Endothelial cell of umbilical vein (primary cell): ENCODE measurements around the gene PPM1F. TPM values are rescaled to one million over a fixed set of nuclear protein-coding genes. Genes with fewer than 3 reads are reported as not detected.
"Not testable (repeated sequence)": the region's sequence is repeated elsewhere in the genome, so short reads cannot be mapped to it uniquely, and the experiment has no call there.

Source experiments
- BruUV-seq: library from RNA; stranded (reverse); fragments of 400-500 nt; replicated peaks from 2 replicates; lab custom pipeline; 2021; lab: Mats Ljungman, UMichigan
- CTCF ChIA-PET: fragments of 300-600, 350-600 bp; sonication (Branson Sonifier 250); formaldehyde crosslinking; loops from one replicate; lab custom pipeline; 2021; ENCODE audit warnings: antibody characterized with exemption, inconsistent platforms; lab: Charles Lee
- POLR2A ChIA-PET: fragments of 300-600, 350-600 bp; sonication (Branson Sonifier 250); formaldehyde crosslinking; loops from one replicate; lab custom pipeline; 2021; ENCODE audit warnings: antibody characterized with exemption, inconsistent platforms; lab: Charles Lee
- DNase-seq: peaks from one replicate; pipeline ENCODE4 v3.0.0-alpha.2; 2011; ENCODE audit warnings: low read depth, low spot score
- FAIRE-seq: peaks from 2 replicates; lab custom pipeline; 2011; peaks lifted over from hg19 to GRCh38; lab: Jason Lieb, UNC
- H2AFZ ChIP-seq: 2 replicates; pipeline ENCODE4 v1.6.0; 2012; ENCODE audit warnings: low read depth, low read length, control low read depth, inconsistent platforms
- H3K27ac ChIP-seq: 2 replicates; pipeline ENCODE4 v1.5.1; 2011; ENCODE audit warnings: low read depth, mild to moderate bottlenecking, control low read depth, low read length, moderate library complexity; ENCODE audit not compliant: insufficient read depth
- H3K27me3 ChIP-seq, 2 experiments: 2 replicates each; pipeline versions ENCODE4 v1.6.0 to v1.6.1; 2011; ENCODE audit warnings: low read length in 2 of 2, mixed read lengths in 1 of 2; ENCODE audit not compliant: control insufficient read depth in 2 of 2, insufficient read depth in 2 of 2
- H3K36me3 ChIP-seq, 2 experiments: 2 replicates in 1 of 2; 3 replicates in 1 of 2; pipeline ENCODE4 v1.5.1; 2011; ENCODE audit warnings: low read length in 2 of 2, mild to moderate bottlenecking in 1 of 2, moderate library complexity in 1 of 2; ENCODE audit not compliant: control insufficient read depth in 2 of 2, insufficient read depth in 2 of 2; ENCODE audit errors: extremely low read depth in 1 of 2
- H3K4me1 ChIP-seq: 3 replicates; pipeline ENCODE4 v1.5.1; 2011; ENCODE audit warnings: mild to moderate bottlenecking, low read length; ENCODE audit not compliant: control insufficient read depth, insufficient read depth; ENCODE audit errors: extremely low read depth
- H3K4me2 ChIP-seq: 2 replicates; pipeline ENCODE4 v1.6.1; 2011; ENCODE audit warnings: low read length, control low read depth, mixed read lengths; ENCODE audit not compliant: insufficient read depth
- H3K4me3 ChIP-seq, 3 experiments: fragments of 200-600 bp in 1 of 3; sonication (generic), shearing (Covaris generic) in 1 of 3; replicated peaks in 1 of 3; 2 replicates each; pipeline ENCODE4 v1.5.1; 2011 to 2016; ENCODE audit warnings: control low read depth in 3 of 3, low read length in 3 of 3, mild to moderate bottlenecking in 2 of 3, inconsistent platforms in 1 of 3, low read depth in 1 of 3, moderate library complexity in 1 of 3; ENCODE audit not compliant: insufficient read depth in 1 of 3
- H3K79me2 ChIP-seq: 2 replicates; pipeline ENCODE4 v1.6.0; 2012; ENCODE audit warnings: low read length, inconsistent platforms; ENCODE audit not compliant: control insufficient read depth, insufficient read depth
- H3K9ac ChIP-seq: replicated peaks from 2 replicates; pipeline ENCODE3; 2011; ENCODE audit warnings: low read length, control low read depth; ENCODE audit not compliant: insufficient read depth; ENCODE audit errors: extremely low read depth
- H3K9me1 ChIP-seq: replicated peaks from 3 replicates; pipeline ENCODE4 v1.6.0; 2011; ENCODE audit warnings: mild to moderate bottlenecking, low read length; ENCODE audit not compliant: control insufficient read depth, insufficient read depth; ENCODE audit errors: extremely low read depth
- H3K9me3 ChIP-seq: replicated peaks from 2 replicates; pipeline ENCODE4 v1.5.1; 2012; ENCODE audit warnings: low read length, inconsistent platforms; ENCODE audit not compliant: control insufficient read depth, insufficient read depth
- H4K20me1 ChIP-seq: replicated peaks from 2 replicates; pipeline ENCODE3; 2011; ENCODE audit warnings: mild to moderate bottlenecking, low read length; ENCODE audit not compliant: control insufficient read depth, insufficient read depth; ENCODE audit errors: extremely low read depth
- EZH2 ChIP-seq: IDR thresholded peaks from 2 replicates; pipeline ENCODE4 v1.6.1; 2012; ENCODE audit warnings: borderline replicate concordance, low read depth, mild to moderate bottlenecking, moderate library complexity, low read length, inconsistent platforms; ENCODE audit not compliant: severe bottlenecking
- FOS ChIP-seq: IDR thresholded peaks from 2 replicates; pipeline ENCODE4 v1.6.1; 2011; ENCODE audit warnings: mild to moderate bottlenecking, low read length, moderate library complexity, borderline replicate concordance; ENCODE audit not compliant: insufficient read depth
- GATA2 ChIP-seq: IDR thresholded peaks from 2 replicates; pipeline ENCODE4 v1.7.0; 2011; ENCODE audit warnings: low read depth, mild to moderate bottlenecking, moderate library complexity, mixed read lengths, low read length; ENCODE audit not compliant: insufficient read length, insufficient read depth
- JUN ChIP-seq: IDR thresholded peaks from 2 replicates; pipeline ENCODE4 v1.6.1; 2011; ENCODE audit warnings: borderline replicate concordance, low read depth; ENCODE audit not compliant: insufficient read length, insufficient read depth
- MYC ChIP-seq: IDR thresholded peaks from one replicate; pipeline ENCODE4 v1.6.1; 2011; ENCODE audit warnings: mild to moderate bottlenecking, low read depth, low read length
- POLR2A ChIP-seq: IDR thresholded peaks from 2 replicates; pipeline ENCODE4 v1.6.1; 2012; ENCODE audit warnings: low read depth, mild to moderate bottlenecking, control low read depth, low read length
- POLR2AphosphoS5 ChIP-seq: IDR thresholded peaks from 2 replicates; pipeline ENCODE4 v1.6.1; 2012; ENCODE audit warnings: low read depth, mild to moderate bottlenecking, control low read depth, low read length, moderate library complexity; ENCODE audit not compliant: insufficient read depth
- dilution Hi-C: fragments of 300-500 bp; cut with MboI; formaldehyde crosslinking; loops from one replicate; pipeline ENCODE4 v1.15.0; 2019; ENCODE audit warnings: low sequenced_read_pairs; ENCODE audit not compliant: extremely low pct_ligation_motif_present
- intact Hi-C: fragments of 100-400 bp; cut with micrococcal nuclease; formaldehyde crosslinking; loops from one replicate; pipeline ENCODE4 v1.10.0; 2022
- polyA plus RNA-seq, 4 experiments: library from polyadenylated mRNA; depleted of rRNA in 3 of 4; stranded (reverse) in 3 of 4; unstranded in 1 of 4; fragments of >200 nt; gene quantifications; 2 replicates each; pipeline versions ENCODE4 v1.2.1 to v1.2.3, GENCODE V29; 2011 to 2012; ENCODE audit warnings: missing spikeins in 1 of 4
- total RNA-seq: library from RNA; stranded (reverse); gene quantifications from 2 replicates; pipeline ENCODE4 v1.2.3, GENCODE V29; 2021
- TF ChIP-seq, protein P1 (sequence below): IDR thresholded peaks from 2 replicates; pipeline ENCODE4 v1.6.1; 2011; ENCODE audit not compliant: insufficient read depth, insufficient read length
- TF ChIP-seq, protein P2 (sequence below), 2 donors: IDR thresholded peaks; 1 replicate in 1 of 2; 2 replicates in 1 of 2; pipeline ENCODE4 v1.5.1; 2011; ENCODE audit warnings: low read length in 2 of 2, mild to moderate bottlenecking in 2 of 2, moderate library complexity in 2 of 2, control low read depth in 1 of 2, inconsistent platforms in 1 of 2, low read depth in 1 of 2; ENCODE audit not compliant: insufficient read depth in 1 of 2; ENCODE audit errors: extremely low read depth in 1 of 2

PPM1F gene
- total and polyA plus RNA-seq, 2 donors (not counting 3 experiments of a cell fraction or from before 2014, with no cell fraction given) = 107 to 178 TPM

DNA sequence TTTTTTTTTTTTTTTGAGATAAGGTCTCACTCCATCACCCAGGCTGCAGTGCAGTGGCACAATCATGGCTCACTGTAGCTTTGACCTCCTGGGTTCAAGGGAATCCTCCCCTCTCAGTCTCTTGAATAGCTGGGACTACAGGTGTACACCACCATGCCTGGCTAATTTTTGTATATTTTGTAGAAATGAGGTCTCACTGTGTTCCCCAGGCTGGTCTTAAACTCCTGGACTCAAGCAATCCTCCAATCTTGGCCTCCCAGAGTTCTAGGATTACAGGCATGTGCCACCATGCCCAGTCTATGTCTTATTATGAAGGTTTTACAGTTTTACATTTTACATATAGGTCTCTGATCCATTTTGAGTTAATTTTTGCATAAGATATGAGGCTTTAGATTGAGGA lies 64.8 kb downstream of the PPM1F start:
- no TSS peak for BruUV-seq
- H3K27ac ChIP-seq = no peak overlapping the region
- H3K36me3 ChIP-seq = no peaks in the 10 kb centered on the region
- dilution Hi-C loops = no loop called here
- H3K9ac ChIP-seq = no peak overlapping the region
- H3K9me3 ChIP-seq = no peaks in the 10 kb centered on the region
- H3K27me3 ChIP-seq = no peaks in the 10 kb centered on the region
- no peaks in the 10 kb centered on the region for H3K79me2 ChIP-seq
- H3K4me1 ChIP-seq = no peaks in the 10 kb centered on the region
- POLR2A ChIA-PET = no interaction called here
- H3K4me3 ChIP-seq = no peak overlapping the region
- FAIRE-seq = no peak
- H4K20me1 ChIP-seq = no peaks in the 10 kb centered on the region
- no peak overlapping the region for H2AFZ ChIP-seq
- H3K4me2 ChIP-seq = no peak overlapping the region
- H3K9me1 ChIP-seq = no peaks in the 10 kb centered on the region
- DNase-seq = no peak
- CTCF ChIA-PET = interaction anchor here (0.7 to 1.2 kb wide), 2 partner anchors 9 to 80 kb away, joined by 4 read pairs; no protein-coding TSS in a partner anchor
- intact Hi-C loops = no loop called here
- TF ChIP-seq EZH2 (no peak), POLR2AphosphoS5 (no peak), POLR2A (no peak), MYC (no peak), GATA2 (no peak), JUN (no peak), FOS (no peak)
- TF ChIP-seq, protein P1, sequence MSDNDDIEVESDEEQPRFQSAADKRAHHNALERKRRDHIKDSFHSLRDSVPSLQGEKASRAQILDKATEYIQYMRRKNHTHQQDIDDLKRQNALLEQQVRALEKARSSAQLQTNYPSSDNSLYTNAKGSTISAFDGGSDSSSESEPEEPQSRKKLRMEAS = no peak
- TF ChIP-seq, protein P2, sequence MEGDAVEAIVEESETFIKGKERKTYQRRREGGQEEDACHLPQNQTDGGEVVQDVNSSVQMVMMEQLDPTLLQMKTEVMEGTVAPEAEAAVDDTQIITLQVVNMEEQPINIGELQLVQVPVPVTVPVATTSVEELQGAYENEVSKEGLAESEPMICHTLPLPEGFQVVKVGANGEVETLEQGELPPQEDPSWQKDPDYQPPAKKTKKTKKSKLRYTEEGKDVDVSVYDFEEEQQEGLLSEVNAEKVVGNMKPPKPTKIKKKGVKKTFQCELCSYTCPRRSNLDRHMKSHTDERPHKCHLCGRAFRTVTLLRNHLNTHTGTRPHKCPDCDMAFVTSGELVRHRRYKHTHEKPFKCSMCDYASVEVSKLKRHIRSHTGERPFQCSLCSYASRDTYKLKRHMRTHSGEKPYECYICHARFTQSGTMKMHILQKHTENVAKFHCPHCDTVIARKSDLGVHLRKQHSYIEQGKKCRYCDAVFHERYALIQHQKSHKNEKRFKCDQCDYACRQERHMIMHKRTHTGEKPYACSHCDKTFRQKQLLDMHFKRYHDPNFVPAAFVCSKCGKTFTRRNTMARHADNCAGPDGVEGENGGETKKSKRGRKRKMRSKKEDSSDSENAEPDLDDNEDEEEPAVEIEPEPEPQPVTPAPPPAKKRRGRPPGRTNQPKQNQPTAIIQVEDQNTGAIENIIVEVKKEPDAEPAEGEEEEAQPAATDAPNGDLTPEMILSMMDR (IDR thresholded peaks at IDR 0.05; ENCODE audit: extremely low read depth in 1 of 2, insufficient read depth in 1 of 2, low read depth in 1 of 2, low read length in 2 of 2) = no peak

DNA sequence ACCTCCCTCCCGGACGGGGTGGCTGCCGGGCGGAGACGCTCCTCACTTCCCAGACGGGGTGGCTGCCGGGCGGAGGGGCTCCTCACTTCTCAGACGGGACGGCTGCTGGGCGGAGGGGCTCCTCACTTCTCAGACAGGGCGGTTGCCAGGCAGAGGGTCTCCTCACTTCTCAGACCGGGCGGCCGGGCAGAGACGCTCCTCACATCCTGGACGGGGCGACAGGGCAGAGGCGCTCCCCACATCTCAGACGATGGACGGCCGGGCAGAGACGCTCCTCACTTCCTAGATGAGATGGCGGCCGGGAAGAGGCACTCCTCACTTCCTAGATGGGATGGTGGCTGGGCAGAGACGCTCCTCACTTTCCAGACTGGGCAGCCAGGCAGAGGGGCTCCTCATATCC lies 68.7 kb downstream of the PPM1F start:
- H3K27ac ChIP-seq, H2AFZ ChIP-seq, CTCF ChIA-PET, POLR2A ChIA-PET, DNase-seq, H3K79me2 ChIP-seq, H3K4me2 ChIP-seq, H3K4me3 ChIP-seq, H3K36me3 ChIP-seq, H3K9me3 ChIP-seq, intact Hi-C loops, H3K27me3 ChIP-seq, BruUV-seq, H3K9ac ChIP-seq, dilution Hi-C loops, FAIRE-seq, H3K4me1 ChIP-seq, H3K9me1 ChIP-seq, H4K20me1 ChIP-seq: not testable (repeated sequence)

DNA sequence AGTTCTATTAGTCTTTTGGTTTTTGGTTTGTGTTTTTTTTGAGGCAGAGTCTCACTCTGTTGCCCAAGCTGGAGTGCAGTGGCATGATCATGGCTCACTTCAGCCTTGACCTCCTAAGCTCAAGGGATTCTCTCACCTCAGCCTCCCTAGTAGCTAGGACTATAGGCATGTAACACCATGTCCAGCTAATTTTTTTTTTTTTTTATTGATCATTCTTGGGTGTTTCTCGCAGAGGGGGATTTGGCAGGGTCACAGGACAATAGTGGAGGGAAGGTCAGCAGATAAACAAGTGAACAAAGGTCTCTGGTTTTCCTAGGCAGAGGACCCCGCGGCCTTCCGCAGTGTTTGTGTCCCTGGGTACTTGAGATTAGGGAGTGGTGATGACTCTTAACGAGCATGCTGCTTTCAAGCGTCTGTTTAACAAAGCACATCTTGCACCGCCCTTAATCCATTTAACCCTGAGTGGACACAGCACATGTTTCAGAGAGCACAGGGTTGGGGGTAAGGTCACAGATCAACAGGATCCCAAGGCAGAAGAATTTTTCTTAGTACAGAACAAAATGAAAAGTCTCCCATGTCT lies 69.8 kb downstream of the PPM1F start:
- H3K79me2 ChIP-seq, H4K20me1 ChIP-seq, H3K9me3 ChIP-seq, H3K36me3 ChIP-seq, H2AFZ ChIP-seq, H3K27me3 ChIP-seq, H3K4me2 ChIP-seq, intact Hi-C loops, POLR2A ChIA-PET, dilution Hi-C loops, FAIRE-seq, DNase-seq, H3K4me3 ChIP-seq, CTCF ChIA-PET, H3K4me1 ChIP-seq, H3K9ac ChIP-seq, BruUV-seq, H3K27ac ChIP-seq, H3K9me1 ChIP-seq: not testable (repeated sequence)
